ENCODE measurements around the gene NOTCH2NLA.
"Not testable (repeated sequence)": the region's sequence is repeated elsewhere in the genome, so short reads cannot be mapped to it uniquely, and the experiment has no call there.

The NOTCH2NLA gene

DNA sequence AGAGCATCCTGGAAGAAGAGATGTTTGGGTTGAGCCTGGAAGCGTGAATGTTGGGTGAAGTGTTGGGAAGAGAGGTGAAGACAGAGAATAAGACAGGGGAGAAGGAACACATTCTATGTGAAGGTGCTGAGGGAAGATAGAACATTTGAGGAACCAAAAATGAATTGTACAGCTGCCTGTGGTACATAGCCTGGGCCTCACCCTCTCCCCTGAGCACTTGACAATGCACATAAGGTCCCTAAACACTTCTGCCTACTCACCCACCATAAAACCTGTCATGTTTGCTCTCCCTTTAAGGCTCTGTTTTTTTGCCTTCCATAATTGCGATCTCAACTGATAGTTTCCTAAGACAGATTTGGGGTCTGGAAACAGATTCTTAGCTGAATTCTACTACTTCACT is 43.2 kb upstream of the NOTCH2NLA start:
- not testable (repeated sequence) for H3K27ac ChIP-seq (ENCODE audit: low read depth, low read length); H2BK5ac ChIP-seq (ENCODE audit: low read length); H4K5ac ChIP-seq (ENCODE audit: low read length); H3K23ac ChIP-seq (ENCODE audit: low read length); H3K9ac ChIP-seq (ENCODE audit: low read length); H3K36me3 ChIP-seq (ENCODE audit: control insufficient read depth, insufficient read depth, low read length); H2BK15ac ChIP-seq (replicated peaks; ENCODE audit: low read depth); H3K79me2 ChIP-seq (ENCODE audit: control insufficient read depth, insufficient read depth, low read length); H3K79me1 ChIP-seq (ENCODE audit: low read length); H3K18ac ChIP-seq (ENCODE audit: low read length); H4K8ac ChIP-seq (ENCODE audit: low read depth, low read length); DNase-seq; H2BK120ac ChIP-seq (ENCODE audit: low read depth, low read length); H2AK5ac ChIP-seq (ENCODE audit: low read length); H3K4me2 ChIP-seq (ENCODE audit: low read length); H3K56ac ChIP-seq (ENCODE audit: low read length); H3K4me1 ChIP-seq (ENCODE audit: control insufficient read depth, low read depth, low read length); H3K4ac ChIP-seq (ENCODE audit: low read depth, low read length); H3K4me3 ChIP-seq (ENCODE audit: low read length); H3K27me3 ChIP-seq (ENCODE audit: insufficient read depth, low read length, poor library complexity)
- no CpG with 5 or more reads among the region's 2 CpGs for WGBS (ENCODE audit: extremely low coverage, insufficient coverage, low lambda C conversion rate)

DNA sequence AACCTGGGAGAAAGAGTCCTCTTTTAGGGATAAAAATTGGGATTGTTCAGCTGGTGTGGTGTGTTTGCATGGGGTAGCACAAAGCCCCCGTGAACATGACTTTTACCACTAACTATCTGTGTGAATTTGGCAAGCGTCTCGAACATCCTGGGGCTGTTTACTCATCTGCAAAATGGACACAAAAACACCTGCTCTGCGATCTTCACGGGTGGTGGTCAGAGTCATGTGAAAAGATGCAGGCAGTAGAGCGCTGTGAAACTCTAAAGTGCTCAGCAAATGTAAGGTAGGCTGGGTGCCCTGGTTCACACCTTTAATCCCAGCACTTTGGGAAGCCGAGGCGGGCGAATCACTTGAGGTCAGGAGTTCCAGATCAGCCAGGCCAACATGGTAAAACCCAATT is 41.3 kb upstream of the NOTCH2NLA start:
- H3K9ac ChIP-seq (ENCODE audit: low read length); H4K8ac ChIP-seq (ENCODE audit: low read depth, low read length); H4K5ac ChIP-seq (ENCODE audit: low read length); H3K27ac ChIP-seq (ENCODE audit: low read depth, low read length); H3K4me2 ChIP-seq (ENCODE audit: low read length); H3K4ac ChIP-seq (ENCODE audit: low read depth, low read length); H3K4me1 ChIP-seq (ENCODE audit: control insufficient read depth, low read depth, low read length); DNase-seq; H3K23ac ChIP-seq (ENCODE audit: low read length); H2AK5ac ChIP-seq (ENCODE audit: low read length); H3K56ac ChIP-seq (ENCODE audit: low read length); H3K36me3 ChIP-seq (ENCODE audit: control insufficient read depth, insufficient read depth, low read length); H3K79me2 ChIP-seq (ENCODE audit: control insufficient read depth, insufficient read depth, low read length); H3K4me3 ChIP-seq (ENCODE audit: low read length); H3K18ac ChIP-seq (ENCODE audit: low read length); H2BK120ac ChIP-seq (ENCODE audit: low read depth, low read length); H3K79me1 ChIP-seq (ENCODE audit: low read length); H2BK5ac ChIP-seq (ENCODE audit: low read length); H3K27me3 ChIP-seq (ENCODE audit: insufficient read depth, low read length, poor library complexity); H2BK15ac ChIP-seq (replicated peaks; ENCODE audit: low read depth): not testable (repeated sequence)
- WGBS (ENCODE audit: extremely low coverage, insufficient coverage, low lambda C conversion rate), result no CpG with 5 or more reads among the region's 9 CpGs

DNA sequence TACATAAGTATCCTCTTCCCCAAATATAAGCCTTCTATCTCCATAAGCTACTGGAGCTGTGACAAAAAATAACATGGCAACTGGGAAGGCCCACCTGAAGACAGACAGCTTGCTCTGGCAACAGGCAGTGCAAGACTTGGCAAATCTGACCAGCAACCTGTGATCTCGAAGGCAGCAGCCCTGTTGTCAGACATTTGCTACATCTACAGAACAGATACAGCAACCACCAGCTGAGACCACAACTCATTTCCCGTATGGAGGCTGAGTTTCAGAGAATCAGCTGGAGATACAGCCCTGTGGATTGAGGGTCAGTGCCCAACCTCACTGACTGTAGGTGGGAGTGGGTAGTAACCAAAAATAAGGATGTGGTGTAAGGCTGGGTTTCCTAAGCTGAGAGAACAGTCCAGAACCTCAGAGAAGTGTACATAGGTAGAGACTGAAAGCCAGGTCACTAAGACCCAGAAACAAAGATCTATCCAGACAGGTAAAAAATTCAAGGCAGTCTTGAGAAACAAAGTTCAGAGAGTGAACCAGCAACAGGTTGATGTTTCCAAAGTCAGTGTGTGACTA is 37.4 kb upstream of the NOTCH2NLA start:
- H3K9ac ChIP-seq (ENCODE audit: low read length); H3K79me1 ChIP-seq (ENCODE audit: low read length); H3K4me2 ChIP-seq (ENCODE audit: low read length); H2BK5ac ChIP-seq (ENCODE audit: low read length); H3K4me1 ChIP-seq (ENCODE audit: control insufficient read depth, low read depth, low read length); H3K36me3 ChIP-seq (ENCODE audit: control insufficient read depth, insufficient read depth, low read length); H3K27ac ChIP-seq (ENCODE audit: low read depth, low read length); DNase-seq; H3K79me2 ChIP-seq (ENCODE audit: control insufficient read depth, insufficient read depth, low read length); H4K5ac ChIP-seq (ENCODE audit: low read length); H3K23ac ChIP-seq (ENCODE audit: low read length); H4K8ac ChIP-seq (ENCODE audit: low read depth, low read length); H3K56ac ChIP-seq (ENCODE audit: low read length); H2AK5ac ChIP-seq (ENCODE audit: low read length); H3K4ac ChIP-seq (ENCODE audit: low read depth, low read length); H3K27me3 ChIP-seq (ENCODE audit: insufficient read depth, low read length, poor library complexity); H3K4me3 ChIP-seq (ENCODE audit: low read length); H2BK120ac ChIP-seq (ENCODE audit: low read depth, low read length); H3K18ac ChIP-seq (ENCODE audit: low read length); H2BK15ac ChIP-seq (replicated peaks; ENCODE audit: low read depth): not testable (repeated sequence)
- WGBS (ENCODE audit: extremely low coverage, insufficient coverage, low lambda C conversion rate), result no CpG with 5 or more reads among the region's 2 CpGs

DNA sequence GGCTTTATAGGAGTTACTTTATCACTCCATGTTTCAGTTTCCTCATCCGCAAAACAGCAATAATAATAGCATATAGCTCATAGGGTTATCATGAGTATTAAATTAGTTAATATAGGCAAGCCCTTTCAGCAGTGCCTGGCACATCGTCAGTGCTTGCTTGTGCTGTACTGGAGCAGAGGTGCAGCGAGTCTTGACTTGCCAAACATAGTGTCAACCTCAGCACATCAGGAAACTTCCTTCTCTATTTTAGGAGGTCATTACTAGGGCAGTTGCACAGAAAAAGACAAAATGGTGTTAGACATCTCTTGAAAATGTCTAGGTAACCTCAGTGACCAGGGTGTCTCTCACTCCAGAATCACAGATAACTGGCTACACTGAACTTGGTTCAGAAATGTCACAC is 35.9 kb upstream of the NOTCH2NLA start:
- H3K27ac ChIP-seq (ENCODE audit: low read depth, low read length); H3K79me2 ChIP-seq (ENCODE audit: control insufficient read depth, insufficient read depth, low read length); DNase-seq; H3K4ac ChIP-seq (ENCODE audit: low read depth, low read length); H3K27me3 ChIP-seq (ENCODE audit: insufficient read depth, low read length, poor library complexity); H3K36me3 ChIP-seq (ENCODE audit: control insufficient read depth, insufficient read depth, low read length); H3K4me2 ChIP-seq (ENCODE audit: low read length); H3K4me3 ChIP-seq (ENCODE audit: low read length); H2BK15ac ChIP-seq (replicated peaks; ENCODE audit: low read depth); H3K4me1 ChIP-seq (ENCODE audit: control insufficient read depth, low read depth, low read length); H4K5ac ChIP-seq (ENCODE audit: low read length); H2AK5ac ChIP-seq (ENCODE audit: low read length); H3K18ac ChIP-seq (ENCODE audit: low read length); H3K23ac ChIP-seq (ENCODE audit: low read length); H2BK120ac ChIP-seq (ENCODE audit: low read depth, low read length); H3K79me1 ChIP-seq (ENCODE audit: low read length); H3K56ac ChIP-seq (ENCODE audit: low read length); H3K9ac ChIP-seq (ENCODE audit: low read length); H2BK5ac ChIP-seq (ENCODE audit: low read length); H4K8ac ChIP-seq (ENCODE audit: low read depth, low read length): not testable (repeated sequence)
- no CpG with 5 or more reads among the region's 3 CpGs for WGBS (ENCODE audit: extremely low coverage, insufficient coverage, low lambda C conversion rate)

DNA sequence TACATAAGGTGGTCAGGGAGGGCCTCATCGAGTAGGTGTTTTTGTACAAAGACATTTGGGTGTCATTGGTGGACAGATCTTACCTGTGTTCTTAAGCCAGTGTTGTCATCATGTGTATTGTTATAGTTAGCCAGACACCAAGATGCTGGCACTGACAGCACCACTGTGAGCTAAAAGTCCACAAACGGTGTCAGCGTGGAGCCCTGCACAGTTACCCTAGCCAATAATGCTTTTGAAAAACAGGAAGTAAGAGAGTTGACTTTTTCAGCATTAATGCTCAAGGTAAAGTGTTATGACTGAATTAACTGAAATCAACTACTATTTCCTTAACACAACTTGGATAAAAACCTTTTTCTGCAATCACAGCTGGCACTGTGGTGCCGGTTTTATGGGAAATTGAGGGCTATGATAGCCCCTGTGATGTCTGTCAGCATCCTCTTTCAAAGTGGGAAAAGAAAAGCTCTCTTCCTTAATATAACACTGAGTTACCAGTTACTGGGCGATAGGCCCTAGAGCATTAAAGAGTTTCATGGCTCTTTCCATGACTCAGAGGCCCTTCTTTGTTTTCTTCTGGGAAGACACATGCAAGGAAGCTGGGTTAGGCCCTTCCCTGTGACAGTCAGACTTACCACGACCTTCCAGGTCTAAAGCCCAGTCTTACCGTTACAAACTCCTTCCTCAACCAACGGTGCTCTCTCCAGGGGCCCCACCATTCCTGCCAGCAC is 31.3 kb upstream of the NOTCH2NLA start:
- not testable (repeated sequence) for H3K79me1 ChIP-seq (ENCODE audit: low read length); H4K5ac ChIP-seq (ENCODE audit: low read length); H3K56ac ChIP-seq (ENCODE audit: low read length); H3K4ac ChIP-seq (ENCODE audit: low read depth, low read length); DNase-seq; H3K18ac ChIP-seq (ENCODE audit: low read length); H2BK120ac ChIP-seq (ENCODE audit: low read depth, low read length); H3K4me3 ChIP-seq (ENCODE audit: low read length); H2BK5ac ChIP-seq (ENCODE audit: low read length); H3K27me3 ChIP-seq (ENCODE audit: insufficient read depth, low read length, poor library complexity); H3K27ac ChIP-seq (ENCODE audit: low read depth, low read length); H3K9ac ChIP-seq (ENCODE audit: low read length); H4K8ac ChIP-seq (ENCODE audit: low read depth, low read length); H3K4me2 ChIP-seq (ENCODE audit: low read length); H2BK15ac ChIP-seq (replicated peaks; ENCODE audit: low read depth); H2AK5ac ChIP-seq (ENCODE audit: low read length); H3K36me3 ChIP-seq (ENCODE audit: control insufficient read depth, insufficient read depth, low read length); H3K79me2 ChIP-seq (ENCODE audit: control insufficient read depth, insufficient read depth, low read length); H3K23ac ChIP-seq (ENCODE audit: low read length); H3K4me1 ChIP-seq (ENCODE audit: control insufficient read depth, low read depth, low read length)
- no CpG with 5 or more reads among the region's 8 CpGs for WGBS (ENCODE audit: extremely low coverage, insufficient coverage, low lambda C conversion rate)
